ENCODE data around the gene HS3ST6.
"Not testable (repeated sequence)": the region's sequence is repeated elsewhere in the genome, so short reads cannot be mapped to it uniquely, and the experiment has no call there.

HS3ST6 gene

GRCh38 chr16:1909561-1910231, 8.5 kb downstream of the HS3ST6 start:
- no peak for DNase-seq (ENCODE audit: low read depth in 3 of 3, low spot score in 1 of 3)

DNA sequence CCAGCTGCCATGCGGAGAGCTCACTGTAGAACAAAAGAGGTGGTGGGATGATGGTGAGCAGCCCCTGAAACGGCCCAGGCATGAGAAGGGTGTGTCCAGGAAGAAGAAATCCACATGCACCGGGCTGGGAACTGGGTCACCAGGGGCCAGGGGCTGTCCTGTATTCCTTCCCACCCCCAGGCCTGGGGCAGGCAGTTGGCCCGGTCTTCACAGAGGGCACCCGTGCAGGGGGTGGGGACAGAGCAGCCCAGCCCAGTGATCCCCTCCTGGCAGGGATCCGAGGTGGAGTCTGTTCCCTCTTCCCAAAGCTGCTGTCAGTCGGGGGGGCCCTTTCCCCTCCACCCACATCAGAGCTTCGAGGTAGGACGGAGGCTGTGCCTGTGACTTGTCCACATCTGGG, 9.2 kb downstream of the HS3ST6 start:
- no peak for DNase-seq (ENCODE audit: low read depth in 3 of 3, low spot score in 1 of 3)

DNA sequence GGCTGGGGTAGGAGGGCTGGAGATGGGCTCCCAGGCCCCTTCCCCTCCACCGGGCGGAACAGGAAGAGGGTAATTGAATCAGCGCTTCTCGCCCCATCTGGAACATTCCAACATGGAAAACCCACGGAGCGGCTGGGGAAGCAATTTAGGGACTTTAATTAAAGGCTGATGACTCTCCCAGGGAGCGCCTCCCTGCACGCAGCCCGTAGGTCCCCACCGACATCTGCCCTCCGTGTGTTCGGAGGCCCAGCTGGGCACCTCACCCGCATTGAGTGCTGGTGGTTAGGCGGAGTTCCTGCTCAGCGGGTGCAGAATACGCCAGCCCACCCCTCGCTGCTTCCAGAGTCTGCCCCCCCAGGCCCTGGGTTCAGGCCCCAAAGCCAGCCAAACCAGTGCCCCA, 10.0 kb downstream of the HS3ST6 start:
- DNase-seq (ENCODE audit: low read depth in 3 of 3, low spot score in 1 of 3), result no peak

- no peak for DNase-seq (ENCODE audit: low read depth in 3 of 3, low spot score in 1 of 3)
Measured at GRCh38 chr16:1907226-1907860, 10.9 kb downstream of the HS3ST6 start.

- DNase-seq (ENCODE audit: low read depth in 3 of 3, low spot score in 1 of 3), result no peak
Measured at GRCh38 chr16:1906846-1907165, 11.4 kb downstream of the HS3ST6 start.

GRCh38 chr16:1906055-1906845, 12.0 kb downstream of the HS3ST6 start:
- DNase-seq (ENCODE audit: low read depth in 3 of 3, low spot score in 1 of 3), result no peak

GRCh38 chr16:1903845-1904840, 14.1 kb downstream of the HS3ST6 start:
- no peak for DNase-seq (ENCODE audit: low read depth in 3 of 3, low spot score in 1 of 3)

DNA sequence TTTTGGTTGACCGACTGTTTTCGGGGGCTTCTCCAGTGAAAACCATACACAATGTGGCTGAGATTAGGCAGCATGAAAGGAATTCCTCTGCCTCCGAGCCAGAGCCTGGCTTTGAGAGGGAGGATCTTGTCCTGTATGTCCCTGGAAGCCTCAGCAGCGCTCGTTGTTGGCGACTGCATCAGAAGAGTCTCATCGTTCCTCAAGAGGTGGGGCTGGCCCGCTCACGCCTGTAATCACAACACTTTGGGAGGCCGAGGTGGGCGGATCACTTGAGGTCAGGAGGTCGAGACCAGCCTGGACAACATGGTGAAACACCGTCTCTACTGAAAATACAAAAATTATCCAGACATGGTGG, 15.0 kb downstream of the HS3ST6 start:
- no peak for DNase-seq (ENCODE audit: low read depth in 3 of 3, low spot score in 1 of 3)

DNA sequence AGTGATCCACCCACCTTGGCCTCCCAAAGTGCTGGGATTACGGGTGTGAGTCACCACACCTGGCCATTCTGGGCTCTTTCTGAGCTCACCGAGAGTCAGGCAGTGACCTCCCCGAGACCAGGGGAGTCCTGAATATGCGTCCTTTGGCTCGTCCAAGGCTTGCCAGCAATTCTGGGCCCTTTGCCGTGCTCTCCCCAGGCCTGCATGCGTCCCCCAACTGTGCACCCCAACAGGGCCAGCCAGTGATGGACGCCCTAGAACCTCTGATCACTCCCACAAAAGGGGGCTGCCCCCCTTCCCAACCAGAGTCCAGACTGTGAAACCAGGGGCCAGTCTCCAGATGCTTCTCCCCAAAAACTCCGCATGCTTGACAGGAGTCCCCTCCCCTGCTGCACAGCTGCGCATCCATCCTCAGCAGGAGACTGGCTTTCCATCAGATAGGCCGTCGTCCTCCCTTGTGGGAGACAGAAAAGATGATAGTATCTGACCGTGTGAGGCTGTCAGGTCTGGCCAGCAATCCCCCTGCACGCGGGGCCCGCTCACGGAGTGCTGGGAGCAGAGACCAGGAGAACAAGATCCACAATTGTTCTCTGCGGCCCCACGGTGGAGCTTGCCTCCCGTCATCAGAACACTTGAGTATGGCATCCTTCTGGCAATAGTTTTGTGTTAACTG, 15.5 kb downstream of the HS3ST6 start:
- no peak for DNase-seq (ENCODE audit: low read depth in 3 of 3, low spot score in 1 of 3)

- DNase-seq (ENCODE audit: low read depth in 3 of 3, low spot score in 1 of 3), result no peak
Measured at GRCh38 chr16:1900452-1900774, 17.8 kb downstream of the HS3ST6 start.

- DNase-seq (ENCODE audit: low read depth in 3 of 3, low spot score in 1 of 3), result no peak
Measured at GRCh38 chr16:1899641-1900451, 18.4 kb downstream of the HS3ST6 start.

GRCh38 chr16:1897692-1898091, 20.5 kb downstream of the HS3ST6 start:
- not testable (repeated sequence) for DNase-seq (ENCODE audit: low read depth in 3 of 3, low spot score in 1 of 3)

GRCh38 chr16:1895949-1896675, 22.1 kb downstream of the HS3ST6 start:
- no peak for DNase-seq (ENCODE audit: low read depth in 3 of 3, low spot score in 1 of 3)

DNA sequence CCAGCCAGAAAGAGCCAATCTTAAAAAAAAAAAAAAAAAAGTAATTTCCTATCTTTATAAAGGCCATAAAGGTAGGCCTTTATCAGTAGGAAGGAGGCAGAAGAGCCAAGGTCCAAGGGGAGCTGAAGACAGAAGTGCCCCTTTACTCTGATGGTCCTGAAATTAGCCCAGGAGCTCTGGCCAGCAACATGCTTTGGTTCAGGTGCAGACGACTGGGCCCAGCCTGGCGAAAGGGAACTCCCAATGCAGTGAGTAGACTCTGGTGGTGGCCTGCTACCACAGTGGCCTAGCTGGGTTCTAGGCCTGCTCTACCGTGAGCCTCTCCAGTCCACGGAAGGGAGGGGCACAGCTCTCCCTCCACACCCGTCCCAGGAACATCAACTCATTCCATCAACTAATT, 23.1 kb downstream of the HS3ST6 start:
- no peak for DNase-seq (ENCODE audit: low read depth in 3 of 3, low spot score in 1 of 3)

- no peak for DNase-seq (ENCODE audit: low read depth in 3 of 3, low spot score in 1 of 3)
Measured at GRCh38 chr16:1890708-1891050, 27.5 kb downstream of the HS3ST6 start.

GRCh38 chr16:1890024-1890707, 28.0 kb downstream of the HS3ST6 start:
- no peak for DNase-seq (ENCODE audit: low read depth in 3 of 3, low spot score in 1 of 3)

GRCh38 chr16:1887711-1888354, 30.4 kb downstream of the HS3ST6 start:
- no peak for DNase-seq (ENCODE audit: low read depth in 3 of 3, low spot score in 1 of 3)

DNA sequence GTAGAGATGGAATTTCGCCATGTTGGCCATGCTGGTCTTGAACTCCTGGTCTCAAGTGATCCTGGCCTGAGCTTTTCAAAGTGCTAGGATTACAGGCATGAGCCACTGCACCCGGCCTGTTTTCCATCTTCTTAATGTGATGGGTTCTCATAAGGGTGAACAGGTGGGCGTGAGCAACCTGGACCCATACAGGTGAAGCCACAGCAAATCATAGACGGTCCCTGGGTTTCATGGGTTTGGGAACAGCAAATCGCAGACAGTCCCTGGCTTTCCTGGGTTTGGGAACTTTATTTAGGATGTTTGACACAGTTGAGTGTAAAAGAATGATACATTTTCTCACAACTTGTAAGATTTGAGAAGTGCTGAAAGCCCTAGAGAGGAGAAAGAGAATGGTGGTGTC, 33.3 kb downstream of the HS3ST6 start:
- DNase-seq (ENCODE audit: low read depth in 3 of 3, low spot score in 1 of 3), result no peak

Data from stimulated activated CD4-positive, alpha-beta T cell treated with anti-CD3 and anti-CD28 coated beads, TNF-alpha, amount 100 ng/mL, for 1 hour (primary cell).